Uterus (tissue), 2 donors: ENCODE data around the gene NDUFA13.
"Not testable (repeated sequence)": the region's sequence is repeated elsewhere in the genome, so short reads cannot be mapped to it uniquely, and the experiment has no call there.

Experiments
- POLR2A ChIP-seq, 2 donors: fragments of 450-650 bp; IDR thresholded peaks; one replicate each; pipeline ENCODE4 v1.6.1; 2016; ENCODE audit warnings: antibody characterized with exemption in 2 of 2, mild to moderate bottlenecking in 1 of 2, moderate library complexity in 1 of 2
- TF ChIP-seq, protein P1 (sequence below), 4 experiments: fragments of 200-600 bp in 2 of 4; fragments of 450-650 bp in 2 of 4; sonication (generic) in 2 of 4; IDR thresholded peaks; one replicate each; pipeline ENCODE4 v1.5.1; 2016 to 2019; ENCODE audit warnings: antibody characterized with exemption in 4 of 4, mild to moderate bottlenecking in 2 of 4, moderate library complexity in 1 of 4

- TF ChIP-seq, protein P1, sequence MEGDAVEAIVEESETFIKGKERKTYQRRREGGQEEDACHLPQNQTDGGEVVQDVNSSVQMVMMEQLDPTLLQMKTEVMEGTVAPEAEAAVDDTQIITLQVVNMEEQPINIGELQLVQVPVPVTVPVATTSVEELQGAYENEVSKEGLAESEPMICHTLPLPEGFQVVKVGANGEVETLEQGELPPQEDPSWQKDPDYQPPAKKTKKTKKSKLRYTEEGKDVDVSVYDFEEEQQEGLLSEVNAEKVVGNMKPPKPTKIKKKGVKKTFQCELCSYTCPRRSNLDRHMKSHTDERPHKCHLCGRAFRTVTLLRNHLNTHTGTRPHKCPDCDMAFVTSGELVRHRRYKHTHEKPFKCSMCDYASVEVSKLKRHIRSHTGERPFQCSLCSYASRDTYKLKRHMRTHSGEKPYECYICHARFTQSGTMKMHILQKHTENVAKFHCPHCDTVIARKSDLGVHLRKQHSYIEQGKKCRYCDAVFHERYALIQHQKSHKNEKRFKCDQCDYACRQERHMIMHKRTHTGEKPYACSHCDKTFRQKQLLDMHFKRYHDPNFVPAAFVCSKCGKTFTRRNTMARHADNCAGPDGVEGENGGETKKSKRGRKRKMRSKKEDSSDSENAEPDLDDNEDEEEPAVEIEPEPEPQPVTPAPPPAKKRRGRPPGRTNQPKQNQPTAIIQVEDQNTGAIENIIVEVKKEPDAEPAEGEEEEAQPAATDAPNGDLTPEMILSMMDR (IDR thresholded peaks at IDR 0.05) = not testable (repeated sequence)
- TF ChIP-seq POLR2A (IDR thresholded peaks at IDR 0.05) = not testable (repeated sequence)
Observed at GRCh38 chr19:19472106-19472505, 43.9 kb upstream of the NDUFA13 start.
